Lung (tissue), 16 donors: ENCODE measurements around the gene TOR4A. TPM values are rescaled to one million over a fixed set of nuclear protein-coding genes. Genes with fewer than 3 reads are reported as not detected.

Source experiments
- ATAC-seq: fragments of 200-7000 bp; cut with Tn5 transposase; one replicate; pipeline ENCODE4 v1.9.1; 2020; ENCODE audit warnings: moderate number of reproducible peaks; ENCODE audit not compliant: insufficient read depth, low FRiP score
- DNase-seq, 3 donors: peaks; one replicate each; pipeline ENCODE4 v3.0.0-alpha.2; 2013 to 2017
- H3K27ac ChIP-seq, 2 donors: one replicate each; pipeline ENCODE4 v1.5.1; 2013; ENCODE audit warnings: mild to moderate bottlenecking in 2 of 2, moderate library complexity in 2 of 2, control low read depth in 1 of 2, inconsistent platforms in 1 of 2, low read depth in 1 of 2, low read length in 1 of 2
- H3K27me3 ChIP-seq, 3 donors: one replicate each; pipeline ENCODE4 v1.5.1; 2013; ENCODE audit warnings: low read length in 2 of 3; ENCODE audit not compliant: control insufficient read depth in 3 of 3, insufficient read depth in 3 of 3
- H3K36me3 ChIP-seq, 4 donors: one replicate each; pipeline ENCODE4 v1.5.1; 2013; ENCODE audit warnings: low read length in 4 of 4, mild to moderate bottlenecking in 1 of 4, moderate library complexity in 1 of 4; ENCODE audit not compliant: control insufficient read depth in 4 of 4, insufficient read depth in 4 of 4
- H3K4me1 ChIP-seq, 5 donors: one replicate each; pipeline ENCODE4 v1.5.1; 2013; ENCODE audit warnings: low read length in 5 of 5, mild to moderate bottlenecking in 2 of 5, moderate library complexity in 1 of 5; ENCODE audit not compliant: control insufficient read depth in 5 of 5, insufficient read depth in 5 of 5
- H3K4me3 ChIP-seq: one replicate; pipeline ENCODE4 v1.5.1; 2013; ENCODE audit warnings: mild to moderate bottlenecking, control low read depth, moderate library complexity
- H3K9ac ChIP-seq, 2 donors: one replicate each; pipeline ENCODE4 v1.5.1; 2013; ENCODE audit warnings: low read length in 2 of 2, control low read depth in 1 of 2; ENCODE audit not compliant: insufficient read depth in 1 of 2
- H3K9me3 ChIP-seq, 4 donors: one replicate each; pipeline ENCODE4 v1.5.1; 2013; ENCODE audit warnings: low read length in 3 of 4, mild to moderate bottlenecking in 1 of 4, moderate library complexity in 1 of 4; ENCODE audit not compliant: control insufficient read depth in 4 of 4, insufficient read depth in 3 of 4
- whole genome bisulfite sequencing, 2 donors: extraction: QIAGEN DNeasy Blood & Tissue Kit; methylation state at CpG; one replicate each; pipeline ENCODE4 v1.1.7; 2013; 5-methylcytosine and 5-hydroxymethylcytosine counted together
- long read RNA-seq, 5 donors: transcript quantifications; one replicate each; lab custom pipeline, GENCODE V29; 2026
- polyA plus RNA-seq, 2 donors: library from polyadenylated mRNA; stranded (reverse); fragments of 200-250 nt; gene quantifications; one replicate each; pipeline ENCODE4 v1.2.1, GENCODE V29; 2013
- total RNA-seq, 2 donors: library from RNA; depleted of rRNA in 1 of 2; stranded (reverse); fragments of >200 nt in 1 of 2; gene quantifications; one replicate each; pipeline ENCODE4 v1.2.1, GENCODE V29; 2014 to 2021
- TF ChIP-seq, protein P1 (sequence below): IDR thresholded peaks from 2 replicates; pipeline ENCODE4 v1.5.1; 2012; ENCODE audit warnings: mild to moderate bottlenecking; ENCODE audit errors: control extremely low read depth, extremely low read depth
- donor health status: control.
- donor health status: control.
- donor health status: Bipolar disorder and iron deficiency.
- donor health status: healthy.
- donor health status: DM: yes; HTN: yes; CAD: no.

Gene TOR4A
- total RNA-seq (10 to 100 TPM; 12.1 to 42.5 TPM), polyA plus RNA-seq (10 to 100 TPM in 1 of 2 donors, 1 to 10 TPM in 1; 9.6 to 29.2 TPM)
- long read RNA-seq, donor 1, full-length matches to known transcripts: 6 of 6 reads
- long read RNA-seq, donor 1, partial matches to known transcripts: 0 of 6 reads
- long read RNA-seq, donor 1, other reads (novel, unspliced or antisense): 0 of 6 reads
- long read RNA-seq, donor 2, full-length matches to known transcripts: 2 of 2 reads
- long read RNA-seq, donor 2, partial matches to known transcripts: 0 of 2 reads
- long read RNA-seq, donor 2, other reads (novel, unspliced or antisense): 0 of 2 reads
- long read RNA-seq, donor 3, full-length matches to known transcripts: 2 of 2 reads
- long read RNA-seq, donor 3, partial matches to known transcripts: 0 of 2 reads
- long read RNA-seq, donor 3, other reads (novel, unspliced or antisense): 0 of 2 reads
- long read RNA-seq, donor 4, full-length matches to known transcripts: 1 of 1 reads
- long read RNA-seq, donor 4, partial matches to known transcripts: 0 of 1 reads
- long read RNA-seq, donor 4, other reads (novel, unspliced or antisense): 0 of 1 reads
- long read RNA-seq, donor 5, full-length matches to known transcripts: 1 of 21 reads
- long read RNA-seq, donor 5, partial matches to known transcripts: 20 of 21 reads
- long read RNA-seq, donor 5, other reads (novel, unspliced or antisense): 0 of 21 reads

DNA sequence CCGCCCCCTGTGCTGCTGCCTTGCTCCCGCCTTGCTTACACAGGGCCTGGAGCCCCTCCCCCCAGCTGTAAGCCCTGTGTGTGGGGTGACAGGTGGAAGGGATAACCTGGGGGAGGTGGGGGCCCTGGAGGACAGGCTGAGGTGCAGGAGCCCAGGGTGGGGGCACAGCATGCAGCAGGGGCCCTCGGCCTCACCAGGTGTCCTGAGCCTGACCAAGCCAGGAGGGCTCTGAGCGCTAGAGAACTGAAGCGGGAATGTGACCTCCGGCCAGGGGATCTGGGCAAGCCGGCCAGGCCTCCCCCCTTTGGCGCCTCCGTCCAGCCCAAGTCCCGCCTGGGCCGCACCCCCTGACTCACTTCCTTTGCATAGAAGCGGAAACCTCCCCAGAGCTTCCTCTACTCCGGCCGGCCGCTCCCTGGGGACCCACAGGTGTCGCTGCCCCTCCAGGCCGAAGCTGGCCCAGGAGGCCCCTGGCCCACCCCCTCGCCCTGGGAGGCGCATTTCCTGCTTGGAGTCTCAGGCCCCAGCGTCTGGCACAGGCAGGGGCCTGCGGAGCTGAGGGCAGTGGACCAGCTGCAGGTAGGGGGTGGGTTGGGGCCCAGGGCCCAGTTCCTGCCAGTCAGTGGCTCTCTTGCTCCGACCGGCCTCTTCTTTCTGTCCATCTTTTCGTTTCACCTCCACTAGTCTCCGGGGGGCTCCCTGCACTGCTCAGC is at the start of gene TOR4A:
TSS of gene TOR4A (plus strand) at position 398 of the 713 bp plus-strand sequence. CDS start 964 bp downstream, outside the sequence.
- ATAC-seq: peak; percentile 88

DNA sequence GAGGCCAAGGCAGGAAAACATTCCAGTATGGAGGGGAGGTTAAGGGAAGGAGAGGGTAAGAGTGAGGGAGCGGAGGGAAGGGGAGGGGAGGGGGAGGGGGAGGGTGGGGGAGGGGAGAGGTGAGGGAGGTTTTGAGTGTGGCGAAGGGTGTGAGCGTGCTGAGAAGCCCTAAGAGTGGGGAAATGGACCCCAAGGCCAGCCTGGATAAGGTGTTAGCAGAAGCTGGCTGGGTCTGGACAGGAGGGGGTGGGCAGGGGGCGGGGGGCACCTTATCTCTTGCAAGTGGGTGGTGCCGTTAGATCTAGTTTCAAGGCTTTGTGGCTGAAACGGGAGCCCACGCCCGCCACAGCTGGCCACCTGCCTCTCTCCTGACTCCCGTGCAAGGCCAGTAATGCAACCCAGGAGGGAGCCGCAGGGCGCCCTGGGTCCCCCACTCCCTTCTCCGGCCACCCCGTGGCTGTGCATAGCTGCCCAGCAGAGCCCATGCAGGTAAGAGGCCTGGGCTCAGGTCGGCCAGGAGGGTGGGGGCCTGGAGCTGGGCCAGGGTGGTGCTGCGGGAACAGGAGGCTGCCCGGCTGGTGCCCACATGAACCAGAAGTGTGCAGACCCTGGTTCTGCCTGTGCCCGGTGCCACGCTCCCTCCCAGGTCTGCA is 49.5 kb upstream of the TOR4A start:
- WGBS, 2 donors: 35 to 45% methylated on average over 16 to 18 of the region's 18 CpGs
- no peak overlapping the region for H3K4me3 ChIP-seq
- DNase-seq: no peak

More for the DNA sequence above, at the start of gene TOR4A:
- DNase-seq: peak; percentile 70 to 85 (median 71)
- Histone ChIP-seq H3K4me3 (peak within 1 kb of the TSS; percentile 71), H3K4me1 (peaks cover 0 to 32% (median 4%) of the 10 kb centered on the region in 5 donors), H3K36me3 (peaks cover 0 to 37% (median 6%) of the 10 kb centered on the region in 4 donors), H3K27ac (peak within 1 kb of the TSS; percentile 94 to 97), H3K9ac (no peak within 1 kb of the TSS), H3K27me3 (no peaks in the 10 kb centered on the region), H3K9me3 (peaks cover 0 to 4% (median 0%) of the 10 kb centered on the region in 4 donors)
- 3 to 8% methylated on average over 23 to 25 of the region's 25 CpGs for WGBS, 2 donors
- TF ChIP-seq, protein P1, sequence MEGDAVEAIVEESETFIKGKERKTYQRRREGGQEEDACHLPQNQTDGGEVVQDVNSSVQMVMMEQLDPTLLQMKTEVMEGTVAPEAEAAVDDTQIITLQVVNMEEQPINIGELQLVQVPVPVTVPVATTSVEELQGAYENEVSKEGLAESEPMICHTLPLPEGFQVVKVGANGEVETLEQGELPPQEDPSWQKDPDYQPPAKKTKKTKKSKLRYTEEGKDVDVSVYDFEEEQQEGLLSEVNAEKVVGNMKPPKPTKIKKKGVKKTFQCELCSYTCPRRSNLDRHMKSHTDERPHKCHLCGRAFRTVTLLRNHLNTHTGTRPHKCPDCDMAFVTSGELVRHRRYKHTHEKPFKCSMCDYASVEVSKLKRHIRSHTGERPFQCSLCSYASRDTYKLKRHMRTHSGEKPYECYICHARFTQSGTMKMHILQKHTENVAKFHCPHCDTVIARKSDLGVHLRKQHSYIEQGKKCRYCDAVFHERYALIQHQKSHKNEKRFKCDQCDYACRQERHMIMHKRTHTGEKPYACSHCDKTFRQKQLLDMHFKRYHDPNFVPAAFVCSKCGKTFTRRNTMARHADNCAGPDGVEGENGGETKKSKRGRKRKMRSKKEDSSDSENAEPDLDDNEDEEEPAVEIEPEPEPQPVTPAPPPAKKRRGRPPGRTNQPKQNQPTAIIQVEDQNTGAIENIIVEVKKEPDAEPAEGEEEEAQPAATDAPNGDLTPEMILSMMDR: peak; percentile 3

DNA sequence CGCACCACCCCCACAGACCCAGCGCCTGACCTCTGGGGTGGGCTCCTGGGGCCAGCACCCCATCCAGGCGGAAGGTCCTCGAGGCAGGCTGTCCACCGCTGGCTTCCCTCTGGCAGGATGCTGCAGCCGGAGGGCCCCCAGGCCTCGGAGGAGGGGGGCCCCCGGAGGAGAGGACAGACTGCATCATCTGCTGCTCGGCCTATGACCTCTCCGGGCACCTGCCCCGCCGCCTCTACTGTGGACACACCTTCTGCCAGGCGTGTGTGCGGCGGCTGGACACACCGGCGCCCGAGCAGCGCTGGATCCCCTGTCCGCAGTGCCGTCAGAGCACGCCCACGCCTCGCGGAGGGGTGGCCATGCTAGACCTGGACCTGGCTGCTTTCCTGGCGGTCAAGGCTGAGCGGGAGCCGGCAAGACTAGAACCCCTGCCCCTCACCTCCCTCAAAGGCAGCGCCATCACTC is 49.0 kb upstream of the TOR4A start:
- Histone ChIP-seq H3K27ac (no peak overlapping the region), H3K36me3 (no peaks in the 10 kb centered on the region), H3K9me3 (peaks cover 0 to 3% (median 0%) of the 10 kb centered on the region in 4 donors), H3K27me3 (peaks cover 0 to 6% (median 0%) of the 10 kb centered on the region in 3 donors), H3K4me3 (no peak overlapping the region), H3K4me1 (peaks cover 0 to 9% (median 4%) of the 10 kb centered on the region in 5 donors), H3K9ac (no peak overlapping the region)
- DNase-seq (no peak), ATAC-seq (no peak)
- TF ChIP-seq, protein P1: no peak
- 61 to 78% methylated on average over 24 to 29 of the region's 29 CpGs for WGBS, 2 donors

More for the DNA sequence above, 49.5 kb upstream of the TOR4A start:
- TF ChIP-seq, protein P1: no peak
- Histone ChIP-seq H3K9me3 (peaks cover 0 to 3% (median 0%) of the 10 kb centered on the region in 4 donors), H3K9ac (no peak overlapping the region), H3K4me1 (peaks cover 0 to 9% (median 5%) of the 10 kb centered on the region in 5 donors), H3K27me3 (peaks cover 0 to 6% (median 0%) of the 10 kb centered on the region in 3 donors), H3K27ac (no peak overlapping the region), H3K36me3 (no peaks in the 10 kb centered on the region)
- no peak for ATAC-seq
